GM08714 (cell line): Measurements from ENCODE around the gene KNDC1.
"Not testable (repeated sequence)": the region's sequence is repeated elsewhere in the genome, so short reads cannot be mapped to it uniquely, and the experiment has no call there.

Experiments used
- H3K4me3 ChIP-seq: fragments of 200-500 bp; sonication (Bioruptor generic); 2 replicates; pipeline ENCODE4 v1.5.1; 2014; ENCODE audit warnings: mild to moderate bottlenecking, low read length, inconsistent platforms
- ZNF274 ChIP-seq: IDR thresholded peaks from 2 replicates; pipeline ENCODE4 v1.6.1; 2012; ENCODE audit warnings: mild to moderate bottlenecking, low read depth, low read length

The KNDC1 gene

GRCh38 chr10:133263674-133264073 lies 103.7 kb downstream of the KNDC1 start:
- H3K4me3 ChIP-seq, result no peak overlapping the region
- no peak for TF ChIP-seq ZNF274

GRCh38 chr10:133264461-133264860 lies 104.4 kb downstream of the KNDC1 start:
- no peak for TF ChIP-seq ZNF274
- H3K4me3 ChIP-seq, result no peak overlapping the region

GRCh38 chr10:133265052-133265451 lies 105.0 kb downstream of the KNDC1 start:
- not testable (repeated sequence) for H3K4me3 ChIP-seq

- no peak overlapping the region for H3K4me3 ChIP-seq
- no peak for TF ChIP-seq ZNF274
These were observed 106.2 kb downstream of the KNDC1 start for GRCh38 chr10:133266056-133266795.

GRCh38 chr10:133267293-133267692 lies 107.3 kb downstream of the KNDC1 start:
- no peak overlapping the region for H3K4me3 ChIP-seq
- no peak for TF ChIP-seq ZNF274

- no peak overlapping the region for H3K4me3 ChIP-seq
- no peak for TF ChIP-seq ZNF274
These were observed 107.8 kb downstream of the KNDC1 start for GRCh38 chr10:133267829-133268228.

GRCh38 chr10:133268532-133268931 lies 108.5 kb downstream of the KNDC1 start:
- TF ChIP-seq ZNF274, result no peak

GRCh38 chr10:133269367-133269766 lies 109.3 kb downstream of the KNDC1 start:
- H3K4me3 ChIP-seq, result no peak overlapping the region
- TF ChIP-seq ZNF274, result no peak

More at GRCh38 chr10:133268532-133268931, 108.5 kb downstream of the KNDC1 start:
- H3K4me3 ChIP-seq, result no peak overlapping the region

GRCh38 chr10:133270204-133270603 lies 110.2 kb downstream of the KNDC1 start:
- no peak overlapping the region for H3K4me3 ChIP-seq
- TF ChIP-seq ZNF274, result no peak

GRCh38 chr10:133270773-133271297 lies 110.8 kb downstream of the KNDC1 start:
- no peak overlapping the region for H3K4me3 ChIP-seq
- TF ChIP-seq ZNF274, result no peak

GRCh38 chr10:133271521-133272300 lies 111.7 kb downstream of the KNDC1 start:
- H3K4me3 ChIP-seq, result no peak overlapping the region

GRCh38 chr10:133272301-133272963 lies 112.4 kb downstream of the KNDC1 start:
- H3K4me3 ChIP-seq, result no peak overlapping the region
- TF ChIP-seq ZNF274, result no peak

More at GRCh38 chr10:133271521-133272300, 111.7 kb downstream of the KNDC1 start:
- TF ChIP-seq ZNF274, result no peak

GRCh38 chr10:133272964-133273420 lies 113.0 kb downstream of the KNDC1 start:
- no peak for TF ChIP-seq ZNF274
- no peak overlapping the region for H3K4me3 ChIP-seq

- no peak for TF ChIP-seq ZNF274
These were observed 113.6 kb downstream of the KNDC1 start for GRCh38 chr10:133273534-133274143.

More at GRCh38 chr10:133273534-133274143, 113.6 kb downstream of the KNDC1 start:
- H3K4me3 ChIP-seq, result no peak overlapping the region
